ENCODE measurements around the gene DMRT1. TPM values are rescaled to one million over a fixed set of nuclear protein-coding genes. Genes with fewer than 3 reads are reported as not detected.

The DMRT1 gene
- total RNA-seq, 1 donor from 2014 or later, result not detected

GRCh38 chr9:974031-974995 lies 132.8 kb downstream of the DMRT1 start:
- DNase-seq (ENCODE audit: low spot score), result no peak
- no peak overlapping the region for H3K4me3 Mint-ChIP-seq (ENCODE audit: unreplicated experiment)
- no peak overlapping the region for H3K27ac Mint-ChIP-seq (ENCODE audit: unreplicated experiment)
- H3K27me3 Mint-ChIP-seq (ENCODE audit: low read depth), result peaks cover 70% of the 10 kb centered on the region
- no peaks in the 10 kb centered on the region for H3K9me3 Mint-ChIP-seq (ENCODE audit: low read depth)
- peaks cover 23% of the 10 kb centered on the region for H3K4me1 Mint-ChIP-seq (ENCODE audit: low read depth)
- H3K36me3 Mint-ChIP-seq (ENCODE audit: low read depth), result no peaks in the 10 kb centered on the region
- no peak for TF ChIP-seq CTCF (IDR thresholded peaks at IDR 0.05)

- DNase-seq (ENCODE audit: low spot score), result no peak
- Mint-ChIP-seq H3K36me3 (ENCODE audit: low read depth) (no peaks in the 10 kb centered on the region), H3K4me3 (ENCODE audit: unreplicated experiment) (no peak overlapping the region), H3K27ac (ENCODE audit: unreplicated experiment) (no peak overlapping the region), H3K4me1 (ENCODE audit: low read depth) (peaks cover 18% of the 10 kb centered on the region), H3K9me3 (ENCODE audit: low read depth) (no peaks in the 10 kb centered on the region), H3K27me3 (ENCODE audit: low read depth) (peaks cover 73% of the 10 kb centered on the region)
- no peak for TF ChIP-seq CTCF (IDR thresholded peaks at IDR 0.05)
Measured at GRCh38 chr9:974996-975739, 133.7 kb downstream of the DMRT1 start.

DNA sequence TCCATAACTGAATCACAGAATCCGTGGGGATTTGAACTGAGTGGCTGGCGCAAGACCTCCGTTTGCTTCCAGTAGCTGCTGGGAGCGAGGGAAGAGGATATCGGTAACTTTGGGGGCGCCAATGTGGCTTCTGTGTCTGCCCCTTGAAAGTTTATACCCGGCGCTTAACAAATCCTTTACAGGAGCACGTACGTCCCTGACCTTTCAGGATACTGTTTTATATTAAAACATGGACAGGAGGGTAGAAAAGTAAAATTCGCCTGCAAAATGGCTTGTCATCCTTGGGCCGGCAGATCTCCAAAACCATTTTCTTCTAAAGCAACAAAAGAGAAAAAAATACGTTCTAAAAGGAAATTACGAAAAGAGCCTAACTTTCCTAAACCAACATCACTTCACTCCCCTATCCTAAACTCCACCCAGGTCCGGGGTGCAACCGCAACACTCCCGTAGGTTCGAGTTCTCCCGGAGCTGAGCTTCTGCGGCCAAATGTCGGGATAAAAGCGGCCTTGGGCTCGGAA lies 134.3 kb downstream of the DMRT1 start:
- Mint-ChIP-seq H3K27ac (ENCODE audit: unreplicated experiment) (no peak overlapping the region), H3K27me3 (ENCODE audit: low read depth) (peaks cover 71% of the 10 kb centered on the region), H3K4me3 (ENCODE audit: unreplicated experiment) (no peak overlapping the region), H3K9me3 (ENCODE audit: low read depth) (no peaks in the 10 kb centered on the region), H3K4me1 (ENCODE audit: low read depth) (peaks cover 15% of the 10 kb centered on the region), H3K36me3 (ENCODE audit: low read depth) (no peaks in the 10 kb centered on the region)
- no peak for TF ChIP-seq CTCF (IDR thresholded peaks at IDR 0.05)
- DNase-seq (ENCODE audit: low spot score), result no peak

DNA sequence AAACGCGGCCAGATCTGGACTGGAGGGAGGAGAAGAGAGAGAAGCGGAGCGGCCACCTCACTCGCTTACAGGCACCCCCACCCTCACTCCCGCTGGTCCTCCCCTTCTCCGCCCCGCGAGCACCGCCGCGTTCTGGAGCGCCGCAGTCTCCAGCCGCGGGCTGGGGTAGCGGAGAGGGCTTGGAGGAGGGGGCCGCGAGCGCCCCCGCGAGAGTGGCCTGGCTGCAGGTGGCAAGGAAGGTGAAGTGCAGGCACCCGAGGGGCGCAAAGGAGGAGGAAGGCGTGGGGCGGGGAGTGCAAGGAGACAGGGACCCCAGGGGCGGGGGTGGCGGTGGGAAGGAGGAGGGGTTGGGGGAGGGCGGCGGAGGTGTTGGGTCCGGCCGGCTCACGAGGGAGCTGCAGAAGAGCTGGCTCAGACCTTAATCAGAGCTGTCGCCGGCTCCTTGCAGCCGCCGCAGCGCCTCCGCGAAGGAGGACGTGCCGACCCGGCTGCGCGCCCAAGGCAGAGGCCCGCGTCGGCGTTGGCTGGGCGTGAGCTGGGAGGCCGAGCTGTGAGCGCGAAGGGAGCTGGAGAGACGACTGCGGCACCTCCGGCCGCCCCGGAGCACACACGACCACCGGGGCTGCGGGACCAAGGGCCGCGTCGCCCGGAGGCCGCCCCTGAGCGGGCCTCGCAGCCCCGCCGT lies 134.9 kb downstream of the DMRT1 start, which contains the start of gene DMRT3:
Gene DMRT3, plus strand, starts transcription at position 398 of the 685 bp plus-strand sequence. CDS start 347 bp downstream, outside the sequence.
- Mint-ChIP-seq H3K27ac (ENCODE audit: unreplicated experiment) (no peak within 1 kb of the TSS), H3K27me3 (ENCODE audit: low read depth) (peaks cover 73% of the 10 kb centered on the region), H3K4me3 (ENCODE audit: unreplicated experiment) (no peak within 1 kb of the TSS), H3K4me1 (ENCODE audit: low read depth) (peaks cover 15% of the 10 kb centered on the region), H3K9me3 (ENCODE audit: low read depth) (no peaks in the 10 kb centered on the region), H3K36me3 (ENCODE audit: low read depth) (no peaks in the 10 kb centered on the region)
- DNase-seq (ENCODE audit: low spot score), result no peak
- no peak for TF ChIP-seq CTCF (IDR thresholded peaks at IDR 0.05)
